Subcutaneous adipose tissue (tissue), 4 donors: ENCODE measurements around the gene CPPED1. TPM values are rescaled to one million over a fixed set of nuclear protein-coding genes. Genes with fewer than 3 reads are reported as not detected.

Experiments used
- CTCF ChIP-seq: fragments of 450-650 bp; IDR thresholded peaks from one replicate; pipeline ENCODE4 v1.5.1; 2016; ENCODE audit warnings: low read depth, mild to moderate bottlenecking, control low read depth, antibody characterized with exemption, moderate library complexity
- total RNA-seq, 4 donors: library from RNA; depleted of rRNA; stranded (reverse); fragments of >200 nt; gene quantifications; one replicate each; pipeline ENCODE4 v1.1.0, GENCODE V29; 2016

CPPED1 gene
- total RNA-seq, 4 donors from 2014 or later: 15.3 to 32.0 (median 23.3) TPM

- TF ChIP-seq CTCF: no peak
Observed at GRCh38 chr16:12752159-12752558, 51.5 kb downstream of the CPPED1 start.

GRCh38 chr16:12750554-12750918 is 53.2 kb downstream of the CPPED1 start:
- TF ChIP-seq CTCF: no peak

- no peak for TF ChIP-seq CTCF
Observed at GRCh38 chr16:12749076-12749475, 54.6 kb downstream of the CPPED1 start.

- TF ChIP-seq CTCF: no peak
Observed at GRCh38 chr16:12747827-12748226, 55.9 kb downstream of the CPPED1 start.

GRCh38 chr16:12747261-12747660 is 56.4 kb downstream of the CPPED1 start:
- TF ChIP-seq CTCF: no peak

- no peak for TF ChIP-seq CTCF
Observed at GRCh38 chr16:12744860-12745259, 58.8 kb downstream of the CPPED1 start.

- TF ChIP-seq CTCF: no peak
Observed at GRCh38 chr16:12742741-12743140, 60.9 kb downstream of the CPPED1 start.
